Measurements from ENCODE around the gene KDM1A.

Gene KDM1A

DNA sequence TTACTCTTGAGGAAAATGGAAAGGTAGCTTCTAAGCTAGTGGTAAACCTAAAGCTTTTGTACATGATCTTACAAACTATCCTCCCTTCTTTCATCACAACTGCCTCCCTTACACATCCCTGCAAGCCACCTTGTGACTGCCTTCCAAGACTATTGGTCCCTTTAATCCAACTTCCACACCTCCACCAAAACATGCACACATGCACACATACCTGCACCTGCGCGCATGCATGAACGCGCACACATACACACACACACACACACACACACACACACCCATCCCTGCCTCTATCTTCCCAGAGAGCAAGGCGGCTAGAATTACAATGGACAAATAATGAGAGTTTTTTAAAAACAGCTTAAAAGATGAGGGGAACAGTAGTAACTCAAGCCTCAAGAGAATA, 91.1 kb downstream of the KDM1A start:
- H3K27ac ChIP-seq (ENCODE audit: poor library complexity, severe bottlenecking) = no peak overlapping the region
- H3K27me3 ChIP-seq (ENCODE audit: insufficient read depth, poor library complexity, severe bottlenecking) = no peaks in the 10 kb centered on the region
- no peak overlapping the region for H3K4me3 ChIP-seq (ENCODE audit: severe bottlenecking)
- DNase-seq (ENCODE audit: low spot score) = no peak
- no peaks in the 10 kb centered on the region for H3K9me3 ChIP-seq (ENCODE audit: severe bottlenecking)
- peaks cover 17% of the 10 kb centered on the region for H3K4me1 ChIP-seq (ENCODE audit: insufficient read depth, poor library complexity, severe bottlenecking)
- H3K36me3 ChIP-seq (ENCODE audit: low read depth) = peaks cover 41% of the 10 kb centered on the region
- TF ChIP-seq CTCF (IDR thresholded peaks at IDR 0.05; ENCODE audit: poor library complexity, severe bottlenecking) = no peak
- no peak for ATAC-seq (ENCODE audit: low read depth)

DNA sequence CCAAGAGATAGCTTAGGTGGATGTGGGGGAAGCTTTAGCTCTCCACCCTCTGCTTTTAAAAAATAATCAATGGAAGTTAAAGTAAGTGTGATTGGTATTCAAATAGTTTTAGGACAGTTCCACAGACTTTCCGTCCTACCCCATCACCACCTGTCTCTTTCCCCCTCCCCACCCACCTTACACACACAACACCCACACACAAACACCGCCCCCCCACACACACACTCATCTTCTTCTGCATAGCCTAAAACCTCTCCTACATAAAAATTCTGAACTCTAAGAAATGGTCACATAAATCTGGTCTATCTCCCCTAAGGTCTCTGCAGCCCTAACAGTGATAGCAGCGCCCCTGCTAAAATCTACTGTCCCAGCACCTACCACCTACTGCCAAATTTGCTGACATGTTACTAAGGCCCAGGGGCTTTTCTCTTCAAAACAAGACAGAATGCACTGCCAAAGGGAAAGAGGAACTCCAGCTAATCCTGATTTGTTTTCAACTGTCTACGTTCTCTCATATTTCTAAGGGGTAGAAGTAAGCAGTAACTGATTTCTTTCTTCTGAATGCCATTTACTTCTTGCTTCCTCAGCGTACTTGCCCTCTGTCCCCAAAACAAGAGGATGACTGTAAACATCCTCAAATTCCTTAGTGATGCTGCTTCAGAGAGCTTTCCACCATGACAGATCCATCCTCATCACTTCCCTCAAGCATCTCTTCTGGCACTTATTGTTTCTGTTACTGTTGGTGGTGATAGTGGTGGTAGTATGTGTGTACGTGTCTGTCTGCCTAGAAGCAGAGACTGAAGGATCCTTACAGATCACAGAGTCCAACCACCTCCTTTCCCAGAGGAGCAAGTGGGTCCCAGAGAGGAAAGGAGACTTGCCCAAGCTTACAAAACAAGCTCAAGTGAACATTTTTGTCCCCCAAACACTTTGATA, 92.6 kb downstream of the KDM1A start:
- Histone ChIP-seq H3K9me3 (ENCODE audit: severe bottlenecking) (no peaks in the 10 kb centered on the region), H3K4me3 (ENCODE audit: severe bottlenecking) (no peak overlapping the region), H3K36me3 (ENCODE audit: low read depth) (peaks cover 31% of the 10 kb centered on the region), H3K27ac (ENCODE audit: poor library complexity, severe bottlenecking) (no peak overlapping the region), H3K27me3 (ENCODE audit: insufficient read depth, poor library complexity, severe bottlenecking) (no peaks in the 10 kb centered on the region), H3K4me1 (ENCODE audit: insufficient read depth, poor library complexity, severe bottlenecking) (peaks cover 20% of the 10 kb centered on the region)
- TF ChIP-seq CTCF (IDR thresholded peaks at IDR 0.05; ENCODE audit: poor library complexity, severe bottlenecking) = no peak
- ATAC-seq (ENCODE audit: low read depth) = no peak
- no peak for DNase-seq (ENCODE audit: low spot score)

DNA sequence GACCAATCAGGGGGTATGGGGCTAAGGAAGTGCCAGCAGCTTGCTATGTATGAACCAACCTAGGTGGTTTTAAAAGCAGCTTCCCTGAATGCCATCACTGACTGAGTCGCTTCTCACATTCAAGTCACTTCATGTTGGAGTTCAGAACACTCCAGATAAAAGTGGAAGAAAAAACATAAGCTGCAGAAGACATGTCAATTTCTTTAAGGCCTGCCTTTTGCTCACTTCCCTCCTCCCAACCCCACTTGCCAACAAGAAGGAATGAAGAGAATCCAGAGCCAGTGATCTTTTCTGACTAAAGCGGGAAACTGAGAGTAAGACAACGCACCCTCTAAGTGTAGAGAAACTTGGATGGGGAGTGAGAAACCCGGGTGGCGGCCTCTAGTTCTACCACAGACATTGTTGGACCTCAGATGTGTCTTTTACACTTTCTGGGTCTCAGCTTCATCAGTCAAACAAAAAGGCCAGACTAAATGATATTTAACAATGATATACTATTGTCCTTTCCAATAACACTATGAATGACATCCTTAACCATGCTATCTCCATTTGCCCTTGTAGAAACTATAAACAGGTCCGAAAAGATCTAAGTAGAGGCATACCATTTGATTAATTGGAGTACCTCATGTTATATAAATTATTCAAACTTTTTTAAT, 95.3 kb downstream of the KDM1A start:
- no peak for TF ChIP-seq CTCF (IDR thresholded peaks at IDR 0.05; ENCODE audit: poor library complexity, severe bottlenecking)
- H3K9me3 ChIP-seq (ENCODE audit: severe bottlenecking) = no peaks in the 10 kb centered on the region
- peak overlapping the region; percentile 56 for H3K27ac ChIP-seq (ENCODE audit: poor library complexity, severe bottlenecking)
- H3K36me3 ChIP-seq (ENCODE audit: low read depth) = peaks cover 4% of the 10 kb centered on the region
- peak; percentile 47 for ATAC-seq (ENCODE audit: low read depth)
- no peak for DNase-seq (ENCODE audit: low spot score)
- H3K4me1 ChIP-seq (ENCODE audit: insufficient read depth, poor library complexity, severe bottlenecking) = peaks cover 20% of the 10 kb centered on the region
- no peaks in the 10 kb centered on the region for H3K27me3 ChIP-seq (ENCODE audit: insufficient read depth, poor library complexity, severe bottlenecking)
- H3K4me3 ChIP-seq (ENCODE audit: severe bottlenecking) = no peak overlapping the region

GRCh38 chr1:23116216-23116836, 97.1 kb downstream of the KDM1A start:
- no peak for DNase-seq (ENCODE audit: low spot score)
- H3K27me3 ChIP-seq (ENCODE audit: insufficient read depth, poor library complexity, severe bottlenecking) = no peaks in the 10 kb centered on the region
- H3K36me3 ChIP-seq (ENCODE audit: low read depth) = no peaks in the 10 kb centered on the region
- TF ChIP-seq CTCF (IDR thresholded peaks at IDR 0.05; ENCODE audit: poor library complexity, severe bottlenecking) = no peak
- H3K4me3 ChIP-seq (ENCODE audit: severe bottlenecking) = no peak overlapping the region
- no peak for ATAC-seq (ENCODE audit: low read depth)
- peaks cover 25% of the 10 kb centered on the region for H3K4me1 ChIP-seq (ENCODE audit: insufficient read depth, poor library complexity, severe bottlenecking)
- H3K9me3 ChIP-seq (ENCODE audit: severe bottlenecking) = no peaks in the 10 kb centered on the region
- H3K27ac ChIP-seq (ENCODE audit: poor library complexity, severe bottlenecking) = peak overlapping the region; percentile 56
